IPS-20b (cell line): ENCODE data around the gene PHTF2.

Experiments used
- H3K27ac ChIP-seq: one replicate; pipeline ENCODE4 v1.5.1; 2013; ENCODE audit warnings: low read length
- H3K27me3 ChIP-seq: 2 replicates; pipeline ENCODE4 v1.6.1; 2013; ENCODE audit warnings: mild to moderate bottlenecking, low read length, inconsistent platforms; ENCODE audit not compliant: insufficient read depth
- H3K36me3 ChIP-seq: 2 replicates; pipeline ENCODE4 v1.6.1; 2013; ENCODE audit warnings: low read depth, mild to moderate bottlenecking, inconsistent platforms, low read length, moderate library complexity; ENCODE audit not compliant: insufficient read depth
- H3K4me1 ChIP-seq: 2 replicates; pipeline ENCODE4 v1.6.1; 2013; ENCODE audit warnings: mild to moderate bottlenecking, control low read depth, inconsistent platforms, low read length, moderate library complexity; ENCODE audit not compliant: insufficient read depth
- H3K4me3 ChIP-seq: 2 replicates; pipeline ENCODE4 v1.5.1; 2013; ENCODE audit warnings: mild to moderate bottlenecking, low read length, inconsistent platforms
- H3K9ac ChIP-seq: 2 replicates; pipeline ENCODE4 v1.6.1; 2013; ENCODE audit warnings: low read depth, mild to moderate bottlenecking, inconsistent platforms, low read length, moderate library complexity
- H3K9me3 ChIP-seq: 2 replicates; pipeline ENCODE4 v1.6.1; 2013; ENCODE audit warnings: mild to moderate bottlenecking, low read depth, low read length, inconsistent platforms; ENCODE audit not compliant: insufficient read depth

The PHTF2 gene

GRCh38 chr7:77944183-77945182 is 145.9 kb downstream of the PHTF2 start:
- Histone ChIP-seq H3K27me3 (no peaks in the 10 kb centered on the region), H3K4me3 (no peak overlapping the region), H3K9ac (no peak overlapping the region), H3K27ac (no peak overlapping the region), H3K36me3 (no peaks in the 10 kb centered on the region), H3K9me3 (no peaks in the 10 kb centered on the region), H3K4me1 (no peaks in the 10 kb centered on the region)

GRCh38 chr7:77950548-77950947 is 152.0 kb downstream of the PHTF2 start:
- Histone ChIP-seq H3K4me1 (no peaks in the 10 kb centered on the region), H3K36me3 (no peaks in the 10 kb centered on the region), H3K9ac (no peak overlapping the region), H3K27ac (no peak overlapping the region), H3K4me3 (no peak overlapping the region), H3K27me3 (no peaks in the 10 kb centered on the region), H3K9me3 (no peaks in the 10 kb centered on the region)

- H3K4me1 ChIP-seq, result no peaks in the 10 kb centered on the region
- no peaks in the 10 kb centered on the region for H3K27me3 ChIP-seq
- H3K9ac ChIP-seq, result no peak overlapping the region
- H3K4me3 ChIP-seq, result no peak overlapping the region
- H3K9me3 ChIP-seq, result no peaks in the 10 kb centered on the region
- no peaks in the 10 kb centered on the region for H3K36me3 ChIP-seq
- no peak overlapping the region for H3K27ac ChIP-seq
These were observed 156.4 kb downstream of the PHTF2 start for GRCh38 chr7:77954773-77955555.

- Histone ChIP-seq H3K9ac (no peak overlapping the region), H3K4me3 (no peak overlapping the region), H3K4me1 (no peaks in the 10 kb centered on the region), H3K27ac (no peak overlapping the region), H3K27me3 (no peaks in the 10 kb centered on the region), H3K36me3 (no peaks in the 10 kb centered on the region), H3K9me3 (no peaks in the 10 kb centered on the region)
These were observed 159.9 kb downstream of the PHTF2 start for GRCh38 chr7:77958436-77958835.

GRCh38 chr7:77959080-77959479 is 160.5 kb downstream of the PHTF2 start:
- no peaks in the 10 kb centered on the region for H3K27me3 ChIP-seq
- no peak overlapping the region for H3K4me3 ChIP-seq
- no peaks in the 10 kb centered on the region for H3K9me3 ChIP-seq
- H3K9ac ChIP-seq, result no peak overlapping the region
- H3K27ac ChIP-seq, result no peak overlapping the region
- no peaks in the 10 kb centered on the region for H3K36me3 ChIP-seq
- H3K4me1 ChIP-seq, result no peaks in the 10 kb centered on the region

- no peaks in the 10 kb centered on the region for H3K27me3 ChIP-seq
- no peak overlapping the region for H3K4me3 ChIP-seq
- H3K9ac ChIP-seq, result no peak overlapping the region
- H3K36me3 ChIP-seq, result no peaks in the 10 kb centered on the region
- H3K27ac ChIP-seq, result no peak overlapping the region
- H3K9me3 ChIP-seq, result no peaks in the 10 kb centered on the region
- no peaks in the 10 kb centered on the region for H3K4me1 ChIP-seq
These were observed 161.8 kb downstream of the PHTF2 start for GRCh38 chr7:77960336-77960735.

GRCh38 chr7:77967429-77967828 is 168.9 kb downstream of the PHTF2 start:
- Histone ChIP-seq H3K36me3 (no peaks in the 10 kb centered on the region), H3K4me3 (no peak overlapping the region), H3K4me1 (no peaks in the 10 kb centered on the region), H3K9ac (no peak overlapping the region), H3K27me3 (no peaks in the 10 kb centered on the region), H3K9me3 (no peaks in the 10 kb centered on the region), H3K27ac (no peak overlapping the region)

- Histone ChIP-seq H3K27me3 (no peaks in the 10 kb centered on the region), H3K36me3 (no peaks in the 10 kb centered on the region), H3K9ac (no peak overlapping the region), H3K27ac (no peak overlapping the region), H3K4me1 (no peaks in the 10 kb centered on the region), H3K9me3 (no peaks in the 10 kb centered on the region), H3K4me3 (no peak overlapping the region)
These were observed 173.2 kb downstream of the PHTF2 start for GRCh38 chr7:77971726-77972125.

GRCh38 chr7:77975672-77976480 is 177.3 kb downstream of the PHTF2 start:
- H3K27me3 ChIP-seq, result no peaks in the 10 kb centered on the region
- no peaks in the 10 kb centered on the region for H3K4me1 ChIP-seq
- H3K27ac ChIP-seq, result no peak overlapping the region
- no peak overlapping the region for H3K4me3 ChIP-seq
- H3K9ac ChIP-seq, result no peak overlapping the region
- no peaks in the 10 kb centered on the region for H3K9me3 ChIP-seq
- H3K36me3 ChIP-seq, result no peaks in the 10 kb centered on the region

GRCh38 chr7:77979219-77979618 is 180.6 kb downstream of the PHTF2 start:
- Histone ChIP-seq H3K27ac (no peak overlapping the region), H3K36me3 (no peaks in the 10 kb centered on the region), H3K4me1 (no peaks in the 10 kb centered on the region), H3K27me3 (no peaks in the 10 kb centered on the region), H3K4me3 (no peak overlapping the region), H3K9ac (no peak overlapping the region), H3K9me3 (no peaks in the 10 kb centered on the region)

GRCh38 chr7:77980087-77980713 is 181.6 kb downstream of the PHTF2 start:
- no peaks in the 10 kb centered on the region for H3K4me1 ChIP-seq
- H3K27ac ChIP-seq, result no peak overlapping the region
- H3K9ac ChIP-seq, result no peak overlapping the region
- H3K9me3 ChIP-seq, result no peaks in the 10 kb centered on the region
- H3K4me3 ChIP-seq, result no peak overlapping the region
- no peaks in the 10 kb centered on the region for H3K27me3 ChIP-seq
- no peaks in the 10 kb centered on the region for H3K36me3 ChIP-seq
